Measurements from ENCODE around the gene C3orf85.

Gene C3orf85

GRCh38 chr3:109136523-109136922 lies at the start of gene C3orf85:
TSS of gene C3orf85 (plus strand) at chr3:109136719. CDS start at chr3:109136848, 129 bp downstream.
- in situ Hi-C loops (cut with MboI; ENCODE audit: low sequenced_read_pairs, unreplicated experiment), result no loop called here
- no peak for DNase-seq (ENCODE audit: low spot score)
- no peak for TF ChIP-seq CTCF (IDR thresholded peaks at IDR 0.05; ENCODE audit: borderline replicate concordance, control extremely low read depth, extremely low read depth, insufficient read depth, missing control alignments)

DNA sequence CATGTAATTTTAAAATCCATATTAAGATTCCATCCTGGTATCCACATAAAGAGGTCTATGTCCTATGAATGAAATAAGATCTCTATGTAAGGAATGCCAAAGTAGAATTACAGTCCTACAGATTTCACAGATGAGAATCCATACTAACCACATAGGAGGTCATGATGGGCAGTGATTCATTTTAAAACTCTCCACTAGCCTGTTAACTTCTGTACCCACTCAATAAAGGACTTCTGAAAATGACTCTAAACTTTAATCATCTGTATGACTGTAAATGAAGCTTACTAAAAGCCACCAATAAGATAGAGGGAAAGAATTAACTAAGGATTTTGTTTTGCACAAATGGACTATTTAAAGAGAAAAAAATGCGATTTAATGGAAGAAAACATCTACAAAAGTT lies 47.3 kb upstream of the C3orf85 start:
- in situ Hi-C loops (cut with MboI; ENCODE audit: low sequenced_read_pairs, unreplicated experiment), result loop anchor here (10.0 kb wide), 1 partner anchor 64 kb away; no protein-coding TSS in a partner anchor
- no peak for TF ChIP-seq CTCF (IDR thresholded peaks at IDR 0.05; ENCODE audit: borderline replicate concordance, control extremely low read depth, extremely low read depth, insufficient read depth, missing control alignments)
- no peak for DNase-seq (ENCODE audit: low spot score)

DNA sequence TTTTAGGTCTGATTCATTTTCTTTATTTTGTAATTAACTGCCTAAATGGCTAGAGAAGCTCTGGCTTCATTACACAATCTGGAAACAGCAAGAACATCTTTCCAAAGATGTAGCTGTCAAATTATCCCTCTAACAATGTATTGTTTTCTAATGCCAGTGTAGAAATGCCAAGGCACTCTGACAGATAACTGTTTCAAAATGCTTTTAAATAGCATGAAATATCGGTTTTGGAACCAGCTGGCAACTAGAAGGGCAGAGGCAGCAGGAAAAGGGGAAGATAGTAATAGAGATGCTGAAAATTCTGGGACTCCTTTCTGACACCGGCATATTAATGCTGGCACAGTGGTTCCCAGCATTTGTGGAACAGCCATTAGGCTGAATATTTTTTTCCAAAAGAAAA lies 44.7 kb upstream of the C3orf85 start:
- in situ Hi-C loops (cut with MboI; ENCODE audit: low sequenced_read_pairs, unreplicated experiment), result no loop called here
- no peak for DNase-seq (ENCODE audit: low spot score)
- no peak for TF ChIP-seq CTCF (IDR thresholded peaks at IDR 0.05; ENCODE audit: borderline replicate concordance, control extremely low read depth, extremely low read depth, insufficient read depth, missing control alignments)

DNA sequence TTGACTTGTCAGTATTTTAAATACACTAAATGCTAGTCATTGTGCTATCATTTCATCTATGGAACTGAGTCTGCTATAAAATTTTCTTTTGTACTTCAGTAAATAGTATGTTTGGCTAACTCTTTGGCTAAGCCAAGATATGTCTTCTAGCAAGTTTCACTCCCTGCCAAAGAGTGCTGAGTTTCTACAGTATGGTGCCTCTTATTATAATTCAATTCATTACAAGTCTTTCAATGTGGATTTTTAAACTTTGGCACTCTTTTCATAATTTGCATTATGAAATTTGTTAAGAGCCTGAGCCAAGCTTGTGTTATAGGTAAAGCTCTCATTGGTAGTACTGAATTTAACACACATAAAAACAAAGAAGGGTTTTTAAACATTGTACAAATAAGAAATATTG lies 43.0 kb upstream of the C3orf85 start:
- in situ Hi-C loops (cut with MboI; ENCODE audit: low sequenced_read_pairs, unreplicated experiment), result no loop called here
- DNase-seq (ENCODE audit: low spot score), result no peak
- TF ChIP-seq CTCF (IDR thresholded peaks at IDR 0.05; ENCODE audit: borderline replicate concordance, control extremely low read depth, extremely low read depth, insufficient read depth, missing control alignments), result no peak

- in situ Hi-C loops (cut with MboI; ENCODE audit: low sequenced_read_pairs, unreplicated experiment), result no loop called here
- no peak for DNase-seq (ENCODE audit: low spot score)
- no peak for TF ChIP-seq CTCF (IDR thresholded peaks at IDR 0.05; ENCODE audit: borderline replicate concordance, control extremely low read depth, extremely low read depth, insufficient read depth, missing control alignments)
Observed at GRCh38 chr3:109095166-109095565, 41.4 kb upstream of the C3orf85 start.

- DNase-seq (ENCODE audit: low spot score), result no peak
- no peak for TF ChIP-seq CTCF (IDR thresholded peaks at IDR 0.05; ENCODE audit: borderline replicate concordance, control extremely low read depth, extremely low read depth, insufficient read depth, missing control alignments)
- in situ Hi-C loops (cut with MboI; ENCODE audit: low sequenced_read_pairs, unreplicated experiment), result no loop called here
Observed at GRCh38 chr3:109098079-109098644, 38.4 kb upstream of the C3orf85 start.
